Activated CD4-positive, alpha-beta T cell treated with anti-CD3 and anti-CD28 coated beads, Interleukin-2, amount 50 U/mL, for 1 hour (primary cell): ENCODE results near the gene PIK3C2G.
"Not testable (repeated sequence)": the region's sequence is repeated elsewhere in the genome, so short reads cannot be mapped to it uniquely, and the experiment has no call there.

Experiments
- DNase-seq: peaks from one replicate; pipeline ENCODE4 v3.0.0-alpha.2; 2020

PIK3C2G gene

DNA sequence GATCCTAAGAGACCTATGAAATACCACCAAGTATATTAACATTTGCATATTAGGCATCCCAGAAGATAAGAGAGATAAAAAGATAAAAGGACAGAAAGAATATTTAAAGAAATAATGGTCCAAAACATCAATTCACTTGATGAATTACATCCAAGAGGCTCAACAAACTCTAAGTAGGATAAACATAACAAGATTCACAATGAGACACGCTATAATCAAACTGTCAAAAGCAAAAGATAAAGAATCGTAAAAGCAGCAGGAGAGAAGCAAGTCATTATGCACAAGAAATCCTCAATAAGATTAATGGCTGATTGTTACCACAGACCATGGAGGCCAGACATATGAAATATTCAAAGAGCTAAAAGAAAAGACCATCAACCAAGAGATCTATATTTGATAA is 396.9 kb downstream of the PIK3C2G start:
- DNase-seq = no peak

DNA sequence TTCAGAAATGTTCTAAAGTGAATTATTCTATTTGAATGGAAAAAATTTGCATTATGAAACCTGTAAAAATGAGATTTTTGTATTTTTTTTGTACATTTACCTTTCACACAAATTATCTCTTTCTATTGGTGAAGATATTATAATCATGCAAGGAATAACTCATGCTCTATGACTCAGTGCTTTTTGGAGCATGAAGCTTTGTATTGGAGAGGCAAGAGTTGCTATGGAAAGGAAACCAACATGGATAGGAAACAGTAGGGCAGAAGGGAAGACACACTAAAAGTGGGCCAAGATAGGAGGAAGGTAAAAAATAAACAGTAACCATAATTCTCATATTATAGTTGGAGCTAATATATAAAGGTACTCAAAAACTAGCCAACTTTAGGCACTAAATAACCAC is 397.5 kb downstream of the PIK3C2G start:
- DNase-seq = no peak

DNA sequence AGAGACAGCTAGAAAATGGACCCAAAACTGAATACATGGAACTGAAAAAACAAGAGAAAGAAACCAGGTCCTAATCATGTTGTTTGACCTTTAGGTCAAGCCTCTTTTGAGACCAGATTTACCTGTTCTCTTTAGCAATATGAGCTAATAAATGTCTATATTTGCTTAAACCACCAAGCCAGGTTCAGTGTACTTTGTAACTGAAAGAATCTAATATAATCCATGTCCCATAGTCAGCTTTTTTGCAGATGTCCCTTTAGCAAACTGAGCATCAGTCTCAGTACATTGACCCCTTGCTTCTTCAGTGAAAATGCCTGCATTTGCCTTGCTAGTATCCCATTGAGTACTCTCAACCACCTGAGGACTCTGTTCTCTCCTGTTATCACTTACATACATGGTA is 414.8 kb downstream of the PIK3C2G start:
- no peak for DNase-seq

DNA sequence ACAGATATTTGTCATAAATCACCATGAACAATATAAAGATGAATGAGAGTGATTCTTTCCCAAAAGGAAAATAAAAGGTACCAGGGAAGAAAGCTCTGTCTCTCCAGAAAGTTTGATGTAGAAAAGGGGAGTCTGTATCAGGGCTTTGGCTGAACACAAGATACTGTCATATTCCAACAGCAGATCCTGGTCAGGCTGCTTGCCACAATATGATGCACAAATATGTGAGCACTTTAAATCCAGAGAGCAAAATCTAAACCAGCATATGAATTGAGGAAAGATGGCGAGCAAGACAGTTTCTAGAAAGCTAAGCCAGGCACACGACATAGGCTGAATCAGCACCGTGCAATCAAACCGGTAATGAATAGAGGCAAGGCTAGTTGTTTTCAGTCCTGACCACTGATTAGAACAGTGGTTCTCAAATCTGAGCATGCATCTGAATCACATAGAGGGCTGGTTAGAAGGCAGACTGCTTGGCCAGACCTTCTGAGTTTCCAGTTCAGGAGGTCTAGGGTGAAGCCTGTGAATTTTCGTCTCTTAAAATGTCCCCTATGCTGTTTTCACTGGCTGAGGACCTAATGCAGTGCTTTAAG is 415.8 kb downstream of the PIK3C2G start:
- DNase-seq = no peak

DNA sequence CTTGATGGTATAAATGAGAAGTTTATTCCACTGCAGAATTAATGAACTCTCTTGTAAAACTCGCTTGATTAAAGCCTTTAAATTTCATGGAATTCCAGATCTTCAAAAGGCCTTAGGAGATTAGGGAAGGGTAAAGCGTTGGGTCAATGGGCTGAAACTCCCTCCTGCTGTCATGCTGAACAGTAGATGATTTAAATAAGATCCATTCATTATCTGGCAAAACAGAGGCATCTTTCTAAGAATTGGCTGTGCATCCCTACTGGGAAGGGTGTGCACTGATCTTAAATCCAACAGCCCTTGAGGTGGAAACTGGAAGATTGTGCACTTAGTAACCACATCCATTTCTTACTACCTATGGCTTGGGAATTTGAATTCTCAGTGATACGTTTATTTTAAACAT is 420.5 kb downstream of the PIK3C2G start:
- no peak for DNase-seq

DNA sequence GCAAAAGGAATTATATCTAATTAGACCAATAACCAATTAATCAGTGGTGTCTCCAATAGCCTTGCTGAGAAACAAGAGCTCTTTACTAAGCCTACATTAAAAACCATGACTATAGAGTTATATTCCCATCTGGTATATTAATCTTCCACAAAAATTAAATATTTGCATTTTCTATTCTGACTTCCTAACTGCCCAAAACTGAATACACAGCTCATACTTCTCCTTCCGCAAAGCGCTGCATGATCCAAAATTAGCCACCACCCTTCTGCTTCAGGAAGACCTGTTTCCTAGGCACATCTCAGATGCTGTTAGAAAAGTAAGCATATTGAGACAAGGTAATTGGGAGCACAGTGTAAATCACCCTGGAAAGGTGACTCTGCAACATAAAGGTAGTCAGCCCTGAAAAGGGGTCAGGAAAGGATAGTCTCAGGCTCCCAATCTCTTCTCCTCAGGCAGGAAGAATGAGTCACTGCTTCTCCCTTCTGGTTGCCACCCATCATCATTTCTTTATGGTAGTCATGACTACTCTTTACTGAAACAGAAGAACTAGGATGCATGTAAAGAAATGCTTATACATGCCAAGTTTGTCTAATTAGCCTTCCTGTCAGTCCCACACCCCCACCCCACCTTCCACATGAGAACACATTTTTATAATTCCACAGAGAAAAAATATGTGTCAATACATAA is 422.2 kb downstream of the PIK3C2G start:
- no peak for DNase-seq

DNA sequence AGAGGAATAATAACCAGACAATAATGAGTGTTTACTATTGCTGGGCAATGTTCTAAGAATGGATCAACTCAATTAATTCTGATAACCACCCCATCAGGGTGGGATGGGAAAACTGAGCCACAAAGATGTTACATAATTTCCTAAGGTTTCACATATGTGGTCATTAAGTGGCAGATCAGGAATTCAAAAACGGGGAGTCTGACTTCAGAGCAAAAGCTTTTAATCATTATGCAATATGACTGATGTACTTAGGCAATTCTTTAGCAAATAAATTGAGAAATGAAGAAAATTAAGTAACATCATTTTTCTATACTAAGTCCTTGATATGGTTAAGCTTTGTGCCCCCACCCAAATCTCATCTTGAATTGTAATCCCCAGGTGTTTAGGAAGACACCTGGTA is 423.1 kb downstream of the PIK3C2G start:
- DNase-seq = no peak

DNA sequence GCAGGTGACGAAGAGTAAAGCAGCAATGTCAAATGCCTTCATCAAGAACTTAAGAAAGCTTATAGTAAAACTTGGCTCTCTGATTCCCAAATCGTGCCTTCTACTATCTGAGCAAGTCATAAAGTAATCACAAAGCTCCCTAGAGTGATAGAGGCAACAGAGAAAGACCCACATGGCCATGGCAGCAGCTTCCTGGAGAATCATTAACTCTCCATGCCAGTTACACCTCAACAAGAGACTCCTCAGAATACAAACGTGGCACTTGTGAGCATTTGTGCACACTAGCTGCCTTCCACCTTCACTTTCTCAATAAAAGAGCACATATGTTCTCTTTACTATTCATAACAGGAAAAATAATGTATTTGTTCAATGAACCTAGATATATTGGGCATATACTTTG is 428.5 kb downstream of the PIK3C2G start:
- DNase-seq = no peak

DNA sequence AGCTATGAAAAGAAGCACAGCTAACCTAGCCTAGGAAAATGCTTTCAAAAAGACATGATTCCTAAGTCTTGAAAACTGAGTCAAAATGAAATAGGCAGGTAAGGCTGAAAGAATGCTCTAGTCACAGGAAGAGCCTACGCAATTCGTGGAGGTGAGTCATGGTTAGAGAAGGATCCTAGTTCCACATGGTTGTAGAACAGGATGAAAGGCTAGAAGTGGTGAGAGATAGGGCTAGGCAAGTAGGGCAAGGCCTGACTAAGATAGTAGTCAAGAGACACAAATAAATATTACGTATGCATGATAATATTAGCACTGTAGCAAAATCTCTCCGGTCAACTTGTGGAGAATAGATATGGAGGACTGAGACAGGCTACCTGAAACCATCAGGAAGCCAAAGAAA is 429.3 kb downstream of the PIK3C2G start:
- no peak for DNase-seq

DNA sequence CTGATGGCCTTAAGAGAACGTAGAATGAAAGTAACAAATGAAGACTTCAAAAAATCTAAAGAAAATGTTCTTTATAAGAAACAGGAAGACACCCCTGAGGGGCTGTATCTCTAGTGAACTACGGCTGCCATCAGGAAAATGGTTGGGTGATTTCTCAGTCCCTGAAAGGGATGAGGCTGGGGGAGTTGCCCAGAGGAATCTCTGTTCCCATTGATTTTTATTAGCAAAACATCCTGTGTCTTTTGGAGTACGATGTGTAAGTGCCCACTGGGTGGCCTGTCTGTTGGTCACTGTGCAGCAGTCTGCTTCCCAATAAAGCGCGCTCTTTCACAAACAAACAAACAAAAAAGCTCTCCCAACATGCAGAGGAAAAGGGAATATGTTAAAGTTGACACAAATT is 432.7 kb downstream of the PIK3C2G start:
- DNase-seq = not testable (repeated sequence)

DNA sequence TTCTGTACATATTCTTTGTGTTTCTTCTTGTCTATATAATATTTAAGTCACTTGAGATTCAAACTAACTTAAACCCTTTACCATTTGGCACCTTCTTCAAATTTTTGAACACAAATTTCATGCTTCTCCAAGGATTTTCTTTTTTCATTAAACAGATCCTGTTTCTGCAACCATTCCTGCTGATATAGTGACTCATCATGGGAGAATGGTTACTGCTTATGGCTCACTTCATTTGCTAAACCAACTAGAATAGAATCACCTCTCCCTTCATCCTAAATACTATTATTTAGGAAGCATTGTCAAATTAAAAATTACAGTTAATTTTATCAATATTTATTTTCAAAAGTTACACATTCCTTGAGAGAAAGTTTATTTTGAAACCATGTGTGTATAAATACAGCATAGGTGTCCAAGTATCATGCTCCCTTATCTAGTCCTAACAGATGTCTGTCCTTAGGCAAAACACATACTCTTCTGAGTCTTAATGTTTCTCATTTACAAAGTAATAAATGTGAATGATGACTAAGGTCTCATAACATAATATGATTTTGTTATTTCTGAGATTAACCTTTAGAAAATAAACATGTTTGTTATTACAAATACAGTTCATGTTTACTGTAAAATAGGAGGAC is 435.8 kb downstream of the PIK3C2G start:
- DNase-seq = no peak
